ENCODE measurements around the gene EGR4.

Gene EGR4

DNA sequence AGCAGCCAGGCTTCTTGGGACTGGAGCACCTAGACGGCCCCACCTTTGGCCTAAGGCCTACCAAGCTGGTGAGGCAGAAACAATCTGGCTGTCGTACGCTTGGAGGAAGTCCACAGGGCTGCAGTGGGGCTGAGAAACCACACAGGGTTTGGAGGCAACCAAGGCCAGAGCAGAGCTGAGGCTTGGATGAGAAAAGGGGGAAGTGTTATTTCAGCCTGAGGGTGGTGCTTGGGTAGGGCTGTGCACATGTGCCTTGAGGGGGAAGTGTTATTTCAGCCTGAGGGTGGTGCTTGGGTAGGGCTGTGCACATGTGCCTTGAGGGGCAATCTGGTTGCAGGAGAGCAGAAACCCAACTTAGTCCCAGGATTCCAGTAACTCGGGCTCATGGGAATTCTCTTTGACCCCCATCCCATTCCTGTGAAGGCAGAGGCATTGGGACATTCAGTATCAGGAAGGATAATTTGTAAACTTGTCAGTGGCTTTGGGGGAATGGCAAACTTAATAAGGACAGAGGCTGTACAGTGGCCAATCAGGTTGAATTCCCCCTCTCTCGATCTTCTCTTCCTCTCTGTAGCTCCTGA lies 8.1 kb downstream of the EGR4 start:
- Histone ChIP-seq H3K4me3 (ENCODE audit: low read length in 2 of 2) (peak overlapping the region in 1 of 2 donors; percentile 75), H4K8ac (ENCODE audit: low read depth, low read length) (no peak overlapping the region)
- DNase-seq (ENCODE audit: low spot score), result no peak

GRCh38 chr2:73284296-73285158 lies 8.8 kb downstream of the EGR4 start, which contains the start of gene FBXO41:
TSS of gene FBXO41 (minus strand) at chr2:73284478. CDS start at chr2:73269630, 14,848 bp downstream.
- peak within 1 kb of the TSS; percentile 85 for H3K4me2 ChIP-seq (ENCODE audit: insufficient read depth, low read length, poor library complexity, severe bottlenecking)
- peak within 1 kb of the TSS; percentile 82 for H3K9ac ChIP-seq (ENCODE audit: low read depth, low read length, poor library complexity)
- H2BK120ac ChIP-seq (ENCODE audit: low read depth, low read length), result no peak within 1 kb of the TSS
- peaks cover 5 to 12% of the 10 kb centered on the region in 2 donors for H3K4me1 ChIP-seq (ENCODE audit: control insufficient read depth in 2 of 2, insufficient read depth in 1 of 2, low read depth in 1 of 2, low read length in 2 of 2)
- no peaks in the 10 kb centered on the region for H3K36me3 ChIP-seq (replicated peaks in 1 of 2; ENCODE audit: control insufficient read depth in 2 of 2, insufficient read depth in 2 of 2, low read length in 2 of 2)
- WGBS, 2 donors (ENCODE audit: extremely low coverage in 2 of 2, insufficient read length in 2 of 2, insufficient replicate concordance in 1 of 2), result no CpG with 5 or more reads among the region's 69 CpGs
- H3K9me3 ChIP-seq (replicated peaks in 1 of 2; ENCODE audit: control insufficient read depth in 2 of 2, insufficient read depth in 1 of 2, low read depth in 1 of 2, low read length in 2 of 2), result peaks cover 0 to 2% of the 10 kb centered on the region in 2 donors
- peak within 1 kb of the TSS; percentile 25 for H3K14ac ChIP-seq (ENCODE audit: low read length)
- H4K91ac ChIP-seq (ENCODE audit: low read depth, low read length, poor library complexity), result no peak within 1 kb of the TSS
- H3K23ac ChIP-seq (ENCODE audit: low read depth, low read length, poor library complexity), result peak within 1 kb of the TSS; percentile 80
- H2BK15ac ChIP-seq (ENCODE audit: low read length), result peak within 1 kb of the TSS; percentile 41
- H2AK5ac ChIP-seq (ENCODE audit: low read depth, low read length), result peak within 1 kb of the TSS; percentile 3
- H2AFZ ChIP-seq (ENCODE audit: low read length), result peak within 1 kb of the TSS; percentile 98
- no peak within 1 kb of the TSS for H4K8ac ChIP-seq (ENCODE audit: low read depth, low read length)
- H2BK12ac ChIP-seq (ENCODE audit: low read length), result peak within 1 kb of the TSS; percentile 68
- H3K4me3 ChIP-seq (ENCODE audit: low read length in 2 of 2), result peak within 1 kb of the TSS; percentile 75 to 92
- no peaks in the 10 kb centered on the region for H3K79me1 ChIP-seq (ENCODE audit: low read depth, low read length)
- H2BK5ac ChIP-seq (ENCODE audit: low read length), result no peak within 1 kb of the TSS
- H3K27ac ChIP-seq (replicated peaks; ENCODE audit: low read length), result no peak within 1 kb of the TSS
- H3K27me3 ChIP-seq (ENCODE audit: control insufficient read depth in 3 of 3, insufficient read depth in 3 of 3, low read depth in 1 of 3, low read length in 3 of 3), result peaks cover 0 to 46% (median 22%) of the 10 kb centered on the region in 3 experiments
- no peak within 1 kb of the TSS for H3K4ac ChIP-seq (ENCODE audit: low read length)
- no peak for DNase-seq (ENCODE audit: low spot score)
- peak within 1 kb of the TSS; percentile 88 for H3K18ac ChIP-seq (ENCODE audit: low read length)

More for the DNA sequence above, 8.1 kb downstream of the EGR4 start:
- no peak overlapping the region for H3K18ac ChIP-seq (ENCODE audit: low read length)
- no peak overlapping the region for H3K27ac ChIP-seq (replicated peaks; ENCODE audit: low read length)
- no peak overlapping the region for H2BK120ac ChIP-seq (ENCODE audit: low read depth, low read length)
- no peak overlapping the region for H3K9ac ChIP-seq (ENCODE audit: low read depth, low read length, poor library complexity)
- no peaks in the 10 kb centered on the region for H3K36me3 ChIP-seq (replicated peaks in 1 of 2; ENCODE audit: control insufficient read depth in 2 of 2, insufficient read depth in 2 of 2, low read length in 2 of 2)
- no peak overlapping the region for H3K14ac ChIP-seq (ENCODE audit: low read length)
- WGBS, 2 donors (ENCODE audit: extremely low coverage in 2 of 2, insufficient read length in 2 of 2, insufficient replicate concordance in 1 of 2), result no CpG with 5 or more reads among the region's 5 CpGs
- no peak overlapping the region for H3K4ac ChIP-seq (ENCODE audit: low read length)
- no peak overlapping the region for H4K91ac ChIP-seq (ENCODE audit: low read depth, low read length, poor library complexity)
- H3K27me3 ChIP-seq (ENCODE audit: control insufficient read depth in 3 of 3, insufficient read depth in 3 of 3, low read depth in 1 of 3, low read length in 3 of 3), result peaks cover 0 to 54% (median 27%) of the 10 kb centered on the region in 3 experiments
- H2BK12ac ChIP-seq (ENCODE audit: low read length), result no peak overlapping the region
- H2BK15ac ChIP-seq (ENCODE audit: low read length), result no peak overlapping the region
- no peak overlapping the region for H3K23ac ChIP-seq (ENCODE audit: low read depth, low read length, poor library complexity)
- peaks cover 5 to 12% of the 10 kb centered on the region in 2 donors for H3K4me1 ChIP-seq (ENCODE audit: control insufficient read depth in 2 of 2, insufficient read depth in 1 of 2, low read depth in 1 of 2, low read length in 2 of 2)
- peaks cover 0 to 2% of the 10 kb centered on the region in 2 donors for H3K9me3 ChIP-seq (replicated peaks in 1 of 2; ENCODE audit: control insufficient read depth in 2 of 2, insufficient read depth in 1 of 2, low read depth in 1 of 2, low read length in 2 of 2)
- H2BK5ac ChIP-seq (ENCODE audit: low read length), result no peak overlapping the region
- no peaks in the 10 kb centered on the region for H3K79me1 ChIP-seq (ENCODE audit: low read depth, low read length)
- no peak overlapping the region for H3K4me2 ChIP-seq (ENCODE audit: insufficient read depth, low read length, poor library complexity, severe bottlenecking)
- H2AFZ ChIP-seq (ENCODE audit: low read length), result peak overlapping the region; percentile 98
- no peak overlapping the region for H2AK5ac ChIP-seq (ENCODE audit: low read depth, low read length)

DNA sequence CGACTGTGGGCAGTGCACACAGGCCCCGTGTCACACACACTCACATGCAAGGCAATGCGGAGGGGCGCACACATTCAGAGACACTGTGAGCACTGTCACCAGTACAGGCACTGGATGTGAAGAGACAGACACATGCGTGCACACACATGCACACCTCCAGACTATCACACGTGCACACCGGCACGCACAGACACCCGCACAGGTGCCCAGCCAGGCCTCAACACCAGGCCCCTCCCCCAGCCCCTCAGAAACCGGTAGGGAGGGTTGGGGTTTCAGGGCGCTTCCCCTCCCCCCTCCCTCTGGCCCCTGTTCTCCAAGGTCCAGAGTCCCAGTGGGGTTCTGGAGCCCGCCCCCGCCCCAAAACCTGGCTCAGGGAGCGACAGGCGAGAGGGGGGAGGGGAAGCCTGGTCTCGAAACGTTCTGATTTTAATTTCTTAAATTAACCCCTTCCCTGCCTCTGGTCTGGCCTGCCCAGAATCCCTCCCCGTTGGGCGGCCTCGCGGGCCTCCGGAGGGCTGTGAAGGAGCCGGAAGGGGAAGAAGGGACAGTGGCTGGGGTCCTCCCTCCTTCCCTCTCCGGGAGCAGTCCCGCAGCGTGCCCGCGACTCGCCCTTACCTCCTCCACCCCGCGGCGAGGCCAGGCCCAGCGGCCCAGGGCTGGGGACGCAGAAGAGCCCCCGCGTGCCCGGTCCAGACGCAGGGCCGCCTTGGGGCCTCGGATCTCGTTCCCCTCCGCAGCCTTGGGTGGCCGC lies 9.6 kb downstream of the EGR4 start:
- Histone ChIP-seq H2BK15ac (ENCODE audit: low read length) (peak overlapping the region; percentile 41), H3K36me3 (replicated peaks in 1 of 2; ENCODE audit: control insufficient read depth in 2 of 2, insufficient read depth in 2 of 2, low read length in 2 of 2) (no peaks in the 10 kb centered on the region), H3K27me3 (ENCODE audit: control insufficient read depth in 3 of 3, insufficient read depth in 3 of 3, low read depth in 1 of 3, low read length in 3 of 3) (peaks cover 0 to 39% (median 19%) of the 10 kb centered on the region in 3 experiments), H3K79me1 (ENCODE audit: low read depth, low read length) (no peaks in the 10 kb centered on the region), H3K9ac (ENCODE audit: low read depth, low read length, poor library complexity) (peak overlapping the region; percentile 82), H3K23ac (ENCODE audit: low read depth, low read length, poor library complexity) (peak overlapping the region; percentile 80), H2BK5ac (ENCODE audit: low read length) (no peak overlapping the region), H2AK5ac (ENCODE audit: low read depth, low read length) (peak overlapping the region; percentile 3), H3K27ac (replicated peaks; ENCODE audit: low read length) (no peak overlapping the region), H2BK120ac (ENCODE audit: low read depth, low read length) (no peak overlapping the region), H3K14ac (ENCODE audit: low read length) (peak overlapping the region; percentile 25), H3K4ac (ENCODE audit: low read length) (no peak overlapping the region), H3K18ac (ENCODE audit: low read length) (peak overlapping the region; percentile 88), H3K4me1 (ENCODE audit: control insufficient read depth in 2 of 2, insufficient read depth in 1 of 2, low read depth in 1 of 2, low read length in 2 of 2) (peaks cover 5 to 12% of the 10 kb centered on the region in 2 donors), H4K91ac (ENCODE audit: low read depth, low read length, poor library complexity) (no peak overlapping the region), H3K4me2 (ENCODE audit: insufficient read depth, low read length, poor library complexity, severe bottlenecking) (peak overlapping the region; percentile 85), H2AFZ (ENCODE audit: low read length) (peak overlapping the region; percentile 98), H4K8ac (ENCODE audit: low read depth, low read length) (no peak overlapping the region), H3K4me3 (ENCODE audit: low read length in 2 of 2) (peak overlapping the region; percentile 75 to 92), H3K9me3 (replicated peaks in 1 of 2; ENCODE audit: control insufficient read depth in 2 of 2, insufficient read depth in 1 of 2, low read depth in 1 of 2, low read length in 2 of 2) (peaks cover 0 to 2% of the 10 kb centered on the region in 2 donors), H2BK12ac (ENCODE audit: low read length) (peak overlapping the region; percentile 68)
- no peak for DNase-seq (ENCODE audit: low spot score)
- WGBS, 2 donors (ENCODE audit: extremely low coverage in 2 of 2, insufficient read length in 2 of 2, insufficient replicate concordance in 1 of 2), result no CpG with 5 or more reads among the region's 43 CpGs
